Hepatocyte (in vitro differentiated cells): Measurements from ENCODE around the gene OBP2A. TPM values are rescaled to one million over a fixed set of nuclear protein-coding genes. Genes with fewer than 3 reads are reported as not detected.
"Not testable (repeated sequence)": the region's sequence is repeated elsewhere in the genome, so short reads cannot be mapped to it uniquely, and the experiment has no call there.

Experiments
- DNase-seq: peaks from one replicate; pipeline ENCODE4 v3.0.0-alpha.2; 2016; ENCODE audit warnings: low spot score
- H2AFZ ChIP-seq: fragments of 200-600 bp; sonication (generic); 2 replicates; pipeline ENCODE4 v1.6.0; 2016; ENCODE audit warnings: antibody characterized with exemption, mild to moderate bottlenecking
- H3K27ac ChIP-seq: fragments of 200-600 bp; sonication (generic); 2 replicates; pipeline ENCODE4 v1.5.1; 2016; ENCODE audit warnings: mild to moderate bottlenecking
- H3K27me3 ChIP-seq: fragments of 200-600 bp; sonication (generic); 2 replicates; pipeline ENCODE4 v1.6.1; 2016
- H3K36me3 ChIP-seq: fragments of 200-600 bp; sonication (generic); replicated peaks from 2 replicates; pipeline ENCODE4 v1.5.1; 2016; ENCODE audit warnings: low read depth; ENCODE audit not compliant: insufficient read depth
- H3K4me1 ChIP-seq: fragments of 200-600 bp; sonication (generic); 2 replicates; pipeline ENCODE4 v1.5.1; 2016; ENCODE audit warnings: mild to moderate bottlenecking, moderate library complexity; ENCODE audit not compliant: insufficient read depth
- H3K4me2 ChIP-seq: fragments of 200-600 bp; sonication (generic); 2 replicates; pipeline ENCODE4 v1.6.0; 2016
- H3K4me3 ChIP-seq: fragments of 200-600 bp; sonication (generic); 2 replicates; pipeline ENCODE4 v1.5.1; 2016; ENCODE audit warnings: mild to moderate bottlenecking
- H3K79me2 ChIP-seq: fragments of 200-600 bp; sonication (generic); 2 replicates; pipeline ENCODE4 v1.6.0; 2017; ENCODE audit warnings: mild to moderate bottlenecking
- H3K9me2 ChIP-seq: fragments of 200-600 bp; sonication (generic); replicated peaks from 2 replicates; pipeline ENCODE4 v1.6.0; 2017; ENCODE audit warnings: mild to moderate bottlenecking; ENCODE audit not compliant: insufficient read depth
- H3K9me3 ChIP-seq: fragments of 200-600 bp; sonication (generic); 2 replicates; pipeline ENCODE4 v1.5.1; 2016; ENCODE audit warnings: low read depth, mild to moderate bottlenecking
- H4K20me1 ChIP-seq: fragments of 200-600 bp; sonication (generic); 2 replicates; pipeline ENCODE4 v1.6.0; 2016; ENCODE audit warnings: mild to moderate bottlenecking; ENCODE audit not compliant: insufficient read depth, poor library complexity, severe bottlenecking
- CTCF ChIP-seq: fragments of 200-600 bp; sonication (generic); IDR thresholded peaks from 2 replicates; pipeline ENCODE4 v1.5.1; 2016; ENCODE audit warnings: antibody characterized with exemption, mild to moderate bottlenecking; ENCODE audit not compliant: poor library complexity
- EZH2 ChIP-seq: fragments of 200-600 bp; sonication (generic); IDR thresholded peaks from 2 replicates; pipeline ENCODE4 v1.6.1; 2016; ENCODE audit warnings: antibody characterized with exemption, mild to moderate bottlenecking, borderline replicate concordance
- EZH2phosphoT487 ChIP-seq: fragments of 200-600 bp; sonication (generic); IDR thresholded peaks from one replicate; pipeline ENCODE4 v1.6.1; 2018; ENCODE audit warnings: antibody characterized with exemption, mild to moderate bottlenecking, low read depth, moderate library complexity; ENCODE audit not compliant: unreplicated experiment, severe bottlenecking
- WGBS: methylation state at CpG from one replicate; pipeline ENCODE4 v1.1.6; 2016; ENCODE audit warnings: low lambda C conversion rate; ENCODE audit errors: missing lambda C conversion rate; 5-methylcytosine and 5-hydroxymethylcytosine counted together
- polyA plus RNA-seq: library from polyadenylated mRNA; unstranded; fragments of >200 nt; fragmentation: Nextera tagmentation; extraction: Ambion mirVana; gene quantifications from 2 replicates; pipeline ENCODE4 v1.2.1, GENCODE V29; 2016
- total RNA-seq: library from RNA; depleted of rRNA; stranded (reverse); fragments of >200 nt; gene quantifications from 2 replicates; pipeline ENCODE4 v1.2.3, GENCODE V29; 2014

The OBP2A gene
- total RNA-seq = not detected in 2 replicates
- not detected in 2 replicates for polyA plus RNA-seq

- H3K9me3 ChIP-seq, H3K9me2 ChIP-seq, H3K36me3 ChIP-seq, H2AFZ ChIP-seq, H3K79me2 ChIP-seq, H3K27ac ChIP-seq, H3K4me3 ChIP-seq, DNase-seq, H3K4me1 ChIP-seq, H3K27me3 ChIP-seq, H4K20me1 ChIP-seq, H3K4me2 ChIP-seq: not testable (repeated sequence)
- WGBS = 88% methylated on average over 12 of the region's 19 CpGs
Measured at GRCh38 chr9:135545646-135546176, at the start of gene OBP2A. Gene OBP2A (plus strand): TSS chr9:135546126. CDS start chr9:135546181, 55 bp downstream.

- peaks cover 5% of the 10 kb centered on the region for H4K20me1 ChIP-seq
- H3K4me2 ChIP-seq = peak overlapping the region; percentile 99
- H3K36me3 ChIP-seq = no peaks in the 10 kb centered on the region
- H3K9me3 ChIP-seq = no peaks in the 10 kb centered on the region
- H3K4me1 ChIP-seq = peaks cover 7% of the 10 kb centered on the region
- 90% methylated on average over 15 of the region's 15 CpGs for WGBS
- DNase-seq = no peak
- H3K79me2 ChIP-seq = peaks cover 17% of the 10 kb centered on the region
- peak overlapping the region; percentile 76 for H3K27ac ChIP-seq
- H2AFZ ChIP-seq = no peak overlapping the region
- H3K4me3 ChIP-seq = no peak overlapping the region
- TF ChIP-seq EZH2 (no peak), EZH2phosphoT487 (no peak)
- H3K9me2 ChIP-seq = no peaks in the 10 kb centered on the region
- H3K27me3 ChIP-seq = no peaks in the 10 kb centered on the region
Measured at GRCh38 chr9:135498381-135499126, 47.4 kb upstream of the OBP2A start.

GRCh38 chr9:135499326-135500070 lies 46.4 kb upstream of the OBP2A start:
- no peaks in the 10 kb centered on the region for H3K27me3 ChIP-seq
- H3K36me3 ChIP-seq = no peaks in the 10 kb centered on the region
- peaks cover 7% of the 10 kb centered on the region for H3K4me1 ChIP-seq
- H2AFZ ChIP-seq = peak overlapping the region; percentile 95
- no peak for TF ChIP-seq EZH2phosphoT487
- no peak for TF ChIP-seq CTCF
- no peak for TF ChIP-seq EZH2
- peak overlapping the region; percentile 76 for H3K27ac ChIP-seq
- peak overlapping the region; percentile 92 for H3K4me3 ChIP-seq
- peak; percentile 96 for DNase-seq
- no peaks in the 10 kb centered on the region for H3K9me3 ChIP-seq
- peaks cover 5% of the 10 kb centered on the region for H4K20me1 ChIP-seq
- H3K79me2 ChIP-seq = peaks cover 17% of the 10 kb centered on the region
- peak overlapping the region; percentile 99 for H3K4me2 ChIP-seq
- WGBS = 1% methylated on average over 46 of the region's 58 CpGs
- no peaks in the 10 kb centered on the region for H3K9me2 ChIP-seq

GRCh38 chr9:135500071-135500524 lies 45.8 kb upstream of the OBP2A start:
- peaks cover 17% of the 10 kb centered on the region for H3K79me2 ChIP-seq
- H3K4me1 ChIP-seq = peaks cover 7% of the 10 kb centered on the region
- H3K9me3 ChIP-seq = no peaks in the 10 kb centered on the region
- H3K36me3 ChIP-seq = no peaks in the 10 kb centered on the region
- H3K4me2 ChIP-seq = peak overlapping the region; percentile 99
- H2AFZ ChIP-seq = peak overlapping the region; percentile 95
- TF ChIP-seq EZH2phosphoT487 (no peak), CTCF (no peak), EZH2 (no peak)
- H3K27ac ChIP-seq = peak overlapping the region; percentile 62
- H4K20me1 ChIP-seq = peaks cover 5% of the 10 kb centered on the region
- H3K9me2 ChIP-seq = no peaks in the 10 kb centered on the region
- DNase-seq = no peak
- peak overlapping the region; percentile 92 for H3K4me3 ChIP-seq
- under 1% methylated on average over 27 of the region's 29 CpGs for WGBS
- no peaks in the 10 kb centered on the region for H3K27me3 ChIP-seq
